ENCODE data around the gene FRS2.

FRS2 gene

GRCh38 chr12:69527506-69528272, 57.5 kb downstream of the FRS2 start:
- peak overlapping the region; percentile 83 for H3K9ac ChIP-seq (ENCODE audit: low read length)
- H3K79me1 ChIP-seq (replicated peaks; ENCODE audit: low read length, poor library complexity, severe bottlenecking): peaks cover 12% of the 10 kb centered on the region
- H2AFZ ChIP-seq (ENCODE audit: low read depth, low read length): no peak overlapping the region
- H3K36me3 ChIP-seq (ENCODE audit: control insufficient read depth in 1 of 2, insufficient read depth in 2 of 2, low read depth in 1 of 2, low read length in 2 of 2): peaks cover 7 to 14% of the 10 kb centered on the region in 2 experiments
- peak; percentile 72 for DNase-seq
- WGBS: 85% methylated on average over 3 of the region's 3 CpGs
- H4K8ac ChIP-seq (ENCODE audit: low read length): no peak overlapping the region
- no peak overlapping the region for H2AK5ac ChIP-seq (ENCODE audit: low read length, severe bottlenecking)
- no peaks in the 10 kb centered on the region for H3K27me3 ChIP-seq (ENCODE audit: control insufficient read depth in 1 of 2, insufficient read depth in 1 of 2, low read length in 2 of 2)
- H3K4me2 ChIP-seq (ENCODE audit: low read length, poor library complexity, severe bottlenecking): no peak overlapping the region
- no peak overlapping the region for H2BK15ac ChIP-seq (ENCODE audit: low read depth, poor library complexity, severe bottlenecking)
- H3K23ac ChIP-seq (ENCODE audit: low read length in 2 of 2): no peak overlapping the region
- H3K4me3 ChIP-seq (ENCODE audit: insufficient read depth in 1 of 2, low read depth in 1 of 2, low read length in 2 of 2): peak overlapping the region in 1 of 2 experiments; percentile 21
- no peak overlapping the region for H3K14ac ChIP-seq (ENCODE audit: low read length in 2 of 2)
- H3K18ac ChIP-seq (ENCODE audit: low read depth in 1 of 2, low read length in 2 of 2): no peak overlapping the region
- peak overlapping the region; percentile 53 for H3K27ac ChIP-seq (ENCODE audit: low read length, poor library complexity, severe bottlenecking)
- H3K4ac ChIP-seq (ENCODE audit: low read depth in 1 of 2, low read length in 2 of 2): no peak overlapping the region
- peak overlapping the region; percentile 4 for H2BK5ac ChIP-seq (ENCODE audit: low read depth, low read length, poor library complexity, severe bottlenecking)
- H2BK12ac ChIP-seq (ENCODE audit: low read length in 2 of 2): no peak overlapping the region
- no peak overlapping the region for H4K91ac ChIP-seq (ENCODE audit: low read length)
- no peak overlapping the region for H2BK120ac ChIP-seq (ENCODE audit: low read depth, low read length)
- H3K9me3 ChIP-seq (ENCODE audit: control insufficient read depth, low read length): peaks cover 4% of the 10 kb centered on the region
- H3K4me1 ChIP-seq (ENCODE audit: control insufficient read depth, insufficient read depth, low read depth, low read length): peaks cover 9% of the 10 kb centered on the region

GRCh38 chr12:69529021-69529420, 58.8 kb downstream of the FRS2 start:
- Histone ChIP-seq H3K4ac (ENCODE audit: low read depth in 1 of 2, low read length in 2 of 2) (no peak overlapping the region), H3K27me3 (ENCODE audit: control insufficient read depth in 1 of 2, insufficient read depth in 1 of 2, low read length in 2 of 2) (no peaks in the 10 kb centered on the region), H3K23ac (ENCODE audit: low read length in 2 of 2) (no peak overlapping the region), H2AK5ac (ENCODE audit: low read length, severe bottlenecking) (no peak overlapping the region), H3K4me2 (ENCODE audit: low read length, poor library complexity, severe bottlenecking) (no peak overlapping the region), H3K18ac (ENCODE audit: low read depth in 1 of 2, low read length in 2 of 2) (no peak overlapping the region), H2BK5ac (ENCODE audit: low read depth, low read length, poor library complexity, severe bottlenecking) (no peak overlapping the region), H3K4me1 (ENCODE audit: control insufficient read depth, insufficient read depth, low read depth, low read length) (peaks cover 5% of the 10 kb centered on the region), H2BK120ac (ENCODE audit: low read depth, low read length) (no peak overlapping the region), H3K9me3 (ENCODE audit: control insufficient read depth, low read length) (no peaks in the 10 kb centered on the region), H3K4me3 (ENCODE audit: insufficient read depth in 1 of 2, low read depth in 1 of 2, low read length in 2 of 2) (no peak overlapping the region), H3K27ac (ENCODE audit: low read length, poor library complexity, severe bottlenecking) (peak overlapping the region; percentile 8), H4K8ac (ENCODE audit: low read length) (no peak overlapping the region), H3K79me1 (replicated peaks; ENCODE audit: low read length, poor library complexity, severe bottlenecking) (peaks cover 9% of the 10 kb centered on the region), H3K36me3 (ENCODE audit: control insufficient read depth in 1 of 2, insufficient read depth in 2 of 2, low read depth in 1 of 2, low read length in 2 of 2) (peaks cover 3 to 16% of the 10 kb centered on the region in 2 experiments), H2BK15ac (ENCODE audit: low read depth, poor library complexity, severe bottlenecking) (no peak overlapping the region), H3K14ac (ENCODE audit: low read length in 2 of 2) (no peak overlapping the region), H3K9ac (ENCODE audit: low read length) (peak overlapping the region; percentile 83), H2BK12ac (ENCODE audit: low read length in 2 of 2) (no peak overlapping the region), H2AFZ (ENCODE audit: low read depth, low read length) (no peak overlapping the region), H4K91ac (ENCODE audit: low read length) (no peak overlapping the region)
- DNase-seq: no peak
- WGBS: 96% methylated on average over 2 of the region's 2 CpGs

- Histone ChIP-seq H3K9ac (ENCODE audit: low read length) (peak overlapping the region; percentile 94), H3K18ac (ENCODE audit: low read depth in 1 of 2, low read length in 2 of 2) (no peak overlapping the region), H2AK5ac (ENCODE audit: low read length, severe bottlenecking) (no peak overlapping the region), H4K8ac (ENCODE audit: low read length) (no peak overlapping the region), H3K14ac (ENCODE audit: low read length in 2 of 2) (no peak overlapping the region), H3K36me3 (ENCODE audit: control insufficient read depth in 1 of 2, insufficient read depth in 2 of 2, low read depth in 1 of 2, low read length in 2 of 2) (peaks cover 0 to 16% of the 10 kb centered on the region in 2 experiments), H4K91ac (ENCODE audit: low read length) (no peak overlapping the region), H2BK5ac (ENCODE audit: low read depth, low read length, poor library complexity, severe bottlenecking) (no peak overlapping the region), H3K4me2 (ENCODE audit: low read length, poor library complexity, severe bottlenecking) (no peak overlapping the region), H3K4me3 (ENCODE audit: insufficient read depth in 1 of 2, low read depth in 1 of 2, low read length in 2 of 2) (no peak overlapping the region), H2BK12ac (ENCODE audit: low read length in 2 of 2) (no peak overlapping the region), H3K4ac (ENCODE audit: low read depth in 1 of 2, low read length in 2 of 2) (no peak overlapping the region), H3K23ac (ENCODE audit: low read length in 2 of 2) (no peak overlapping the region), H3K27me3 (ENCODE audit: control insufficient read depth in 1 of 2, insufficient read depth in 1 of 2, low read length in 2 of 2) (no peaks in the 10 kb centered on the region), H2AFZ (ENCODE audit: low read depth, low read length) (no peak overlapping the region), H3K27ac (ENCODE audit: low read length, poor library complexity, severe bottlenecking) (peak overlapping the region; percentile 77), H2BK15ac (ENCODE audit: low read depth, poor library complexity, severe bottlenecking) (no peak overlapping the region), H3K4me1 (ENCODE audit: control insufficient read depth, insufficient read depth, low read depth, low read length) (no peaks in the 10 kb centered on the region), H3K9me3 (ENCODE audit: control insufficient read depth, low read length) (no peaks in the 10 kb centered on the region), H2BK120ac (ENCODE audit: low read depth, low read length) (no peak overlapping the region), H3K79me1 (replicated peaks; ENCODE audit: low read length, poor library complexity, severe bottlenecking) (peaks cover 12% of the 10 kb centered on the region)
- 82% methylated on average over 2 of the region's 3 CpGs for WGBS
- DNase-seq: no peak
Observed at GRCh38 chr12:69533844-69534243, 63.7 kb downstream of the FRS2 start.

GRCh38 chr12:69534389-69534822, 64.2 kb downstream of the FRS2 start:
- Histone ChIP-seq H4K91ac (ENCODE audit: low read length) (no peak overlapping the region), H3K4ac (ENCODE audit: low read depth in 1 of 2, low read length in 2 of 2) (no peak overlapping the region), H3K4me3 (ENCODE audit: insufficient read depth in 1 of 2, low read depth in 1 of 2, low read length in 2 of 2) (peak overlapping the region in 1 of 2 experiments; percentile 39), H3K27me3 (ENCODE audit: control insufficient read depth in 1 of 2, insufficient read depth in 1 of 2, low read length in 2 of 2) (no peaks in the 10 kb centered on the region), H3K4me2 (ENCODE audit: low read length, poor library complexity, severe bottlenecking) (peak overlapping the region; percentile 38), H3K9ac (ENCODE audit: low read length) (peak overlapping the region; percentile 94), H3K4me1 (ENCODE audit: control insufficient read depth, insufficient read depth, low read depth, low read length) (no peaks in the 10 kb centered on the region), H2BK12ac (ENCODE audit: low read length in 2 of 2) (no peak overlapping the region), H2BK15ac (ENCODE audit: low read depth, poor library complexity, severe bottlenecking) (no peak overlapping the region), H2BK120ac (ENCODE audit: low read depth, low read length) (no peak overlapping the region), H3K18ac (ENCODE audit: low read depth in 1 of 2, low read length in 2 of 2) (no peak overlapping the region), H3K14ac (ENCODE audit: low read length in 2 of 2) (no peak overlapping the region), H3K36me3 (ENCODE audit: control insufficient read depth in 1 of 2, insufficient read depth in 2 of 2, low read depth in 1 of 2, low read length in 2 of 2) (peaks cover 0 to 19% of the 10 kb centered on the region in 2 experiments), H3K9me3 (ENCODE audit: control insufficient read depth, low read length) (no peaks in the 10 kb centered on the region), H2BK5ac (ENCODE audit: low read depth, low read length, poor library complexity, severe bottlenecking) (no peak overlapping the region), H2AFZ (ENCODE audit: low read depth, low read length) (no peak overlapping the region), H4K8ac (ENCODE audit: low read length) (no peak overlapping the region), H3K23ac (ENCODE audit: low read length in 2 of 2) (no peak overlapping the region), H3K27ac (ENCODE audit: low read length, poor library complexity, severe bottlenecking) (peak overlapping the region; percentile 87), H2AK5ac (ENCODE audit: low read length, severe bottlenecking) (no peak overlapping the region), H3K79me1 (replicated peaks; ENCODE audit: low read length, poor library complexity, severe bottlenecking) (peaks cover 12% of the 10 kb centered on the region)
- peak; percentile 100 for DNase-seq
- 6% methylated on average over 3 of the region's 3 CpGs for WGBS

All from mesenchymal stem cell (in vitro differentiated cells and primary cell).